PFSK-1 (cell line): ENCODE measurements around the gene TTLL5.

Experiments used
- POLR2AphosphoS5 ChIP-seq: IDR thresholded peaks from 2 replicates; pipeline ENCODE4 v1.6.1; 2012; ENCODE audit warnings: low read depth, mild to moderate bottlenecking, control low read depth, low read length, moderate library complexity
- SIN3A ChIP-seq: IDR thresholded peaks from 2 replicates; pipeline ENCODE4 v1.6.1; 2012; ENCODE audit warnings: mild to moderate bottlenecking, low read length, moderate library complexity, borderline replicate concordance; ENCODE audit not compliant: insufficient read depth

DNA sequence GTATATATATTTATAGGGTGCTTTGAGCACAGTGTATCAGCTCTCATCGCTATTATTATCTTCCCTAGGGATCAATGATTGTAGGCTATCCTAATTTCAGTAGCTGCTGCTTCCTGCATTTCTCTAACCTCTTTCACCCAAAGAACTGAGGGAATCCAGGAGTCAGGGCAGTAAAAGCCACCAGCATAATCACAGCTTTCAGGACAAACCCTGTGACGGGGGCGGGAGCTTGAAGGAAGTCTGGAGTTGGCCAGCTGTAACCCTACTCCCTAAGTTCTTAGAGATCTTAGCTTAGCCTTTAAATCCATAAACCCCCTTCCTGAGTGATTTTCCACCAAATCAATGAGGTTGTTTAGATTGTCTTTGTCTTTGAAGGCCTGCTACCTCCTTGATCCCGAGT, 48.9 kb upstream of the TTLL5 start:
- TF ChIP-seq SIN3A: no peak
- TF ChIP-seq POLR2AphosphoS5: no peak
